NCI-H2081 (cell line): ENCODE results near the gene CREBZF.

Experiments
- DNase-seq, 2 experiments: peaks; one replicate each; lab custom pipeline; 2025; lab: John Stamatoyannopoulos, UW

CREBZF gene, protein sequence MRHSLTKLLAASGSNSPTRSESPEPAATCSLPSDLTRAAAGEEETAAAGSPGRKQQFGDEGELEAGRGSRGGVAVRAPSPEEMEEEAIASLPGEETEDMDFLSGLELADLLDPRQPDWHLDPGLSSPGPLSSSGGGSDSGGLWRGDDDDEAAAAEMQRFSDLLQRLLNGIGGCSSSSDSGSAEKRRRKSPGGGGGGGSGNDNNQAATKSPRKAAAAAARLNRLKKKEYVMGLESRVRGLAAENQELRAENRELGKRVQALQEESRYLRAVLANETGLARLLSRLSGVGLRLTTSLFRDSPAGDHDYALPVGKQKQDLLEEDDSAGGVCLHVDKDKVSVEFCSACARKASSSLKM

DNA sequence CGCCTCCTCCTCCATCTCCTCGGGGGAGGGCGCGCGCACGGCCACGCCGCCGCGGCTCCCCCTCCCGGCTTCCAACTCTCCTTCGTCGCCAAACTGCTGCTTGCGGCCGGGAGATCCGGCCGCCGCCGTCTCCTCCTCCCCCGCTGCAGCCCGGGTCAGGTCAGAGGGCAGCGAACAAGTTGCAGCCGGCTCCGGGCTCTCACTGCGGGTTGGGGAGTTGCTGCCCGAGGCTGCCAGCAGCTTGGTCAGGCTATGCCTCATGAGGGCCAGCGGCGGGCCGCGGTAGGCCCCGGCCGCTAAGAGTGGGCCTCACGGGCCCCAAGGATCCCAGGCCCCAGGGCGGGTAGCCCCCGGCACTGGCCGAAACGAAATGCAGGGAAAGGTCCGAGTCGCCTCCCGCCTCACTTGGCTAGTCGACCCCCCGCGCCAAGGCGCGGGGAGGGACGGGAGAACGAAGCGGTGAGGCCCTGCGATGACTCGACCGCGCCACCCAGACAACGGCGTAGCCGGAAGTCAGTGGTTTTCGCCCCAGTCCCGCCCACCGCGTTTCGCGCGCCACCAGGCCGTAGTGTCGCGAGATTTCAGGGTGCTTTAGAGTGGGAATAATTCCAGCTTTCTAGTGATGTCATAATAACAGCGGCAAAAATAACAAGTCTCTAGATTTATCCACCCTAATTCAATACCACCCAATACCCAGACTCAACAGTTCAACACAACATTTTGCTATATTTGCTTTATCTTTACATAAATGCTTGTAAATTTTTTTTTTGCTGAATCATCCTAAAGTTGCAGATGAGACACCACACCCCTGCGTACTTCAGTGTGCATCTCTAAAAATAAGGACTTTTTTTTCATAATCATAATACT lies at the start of gene CREBZF:
TSS of gene CREBZF (minus strand) at position 515 of the 867 bp plus-strand sequence. CDS start at position 261, 254 bp downstream.
- peak; percentile 92 to 96 for DNase-seq

DNA sequence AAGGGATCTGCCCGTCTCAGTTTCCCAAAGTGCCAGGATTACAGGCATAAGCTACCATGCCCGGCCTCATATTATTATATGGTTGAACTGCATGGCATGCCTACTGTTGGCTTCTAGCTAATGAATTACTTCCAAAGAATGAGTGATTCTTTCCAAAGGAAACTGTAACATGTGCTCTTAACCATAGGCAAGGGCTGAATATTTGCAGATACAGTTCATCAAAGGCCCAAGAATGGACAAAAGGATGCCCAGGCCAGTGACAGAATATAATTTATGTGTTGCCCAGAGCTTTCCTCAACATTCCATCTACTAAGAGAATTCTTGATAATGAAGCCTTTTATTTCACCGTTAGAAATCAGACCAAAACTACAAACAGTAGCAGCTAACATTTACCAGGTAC lies 48.0 kb upstream of the CREBZF start:
- no peak for DNase-seq

- no peak for DNase-seq
These were observed 46.0 kb upstream of the CREBZF start for GRCh38 chr11:85710917-85711316.

DNA sequence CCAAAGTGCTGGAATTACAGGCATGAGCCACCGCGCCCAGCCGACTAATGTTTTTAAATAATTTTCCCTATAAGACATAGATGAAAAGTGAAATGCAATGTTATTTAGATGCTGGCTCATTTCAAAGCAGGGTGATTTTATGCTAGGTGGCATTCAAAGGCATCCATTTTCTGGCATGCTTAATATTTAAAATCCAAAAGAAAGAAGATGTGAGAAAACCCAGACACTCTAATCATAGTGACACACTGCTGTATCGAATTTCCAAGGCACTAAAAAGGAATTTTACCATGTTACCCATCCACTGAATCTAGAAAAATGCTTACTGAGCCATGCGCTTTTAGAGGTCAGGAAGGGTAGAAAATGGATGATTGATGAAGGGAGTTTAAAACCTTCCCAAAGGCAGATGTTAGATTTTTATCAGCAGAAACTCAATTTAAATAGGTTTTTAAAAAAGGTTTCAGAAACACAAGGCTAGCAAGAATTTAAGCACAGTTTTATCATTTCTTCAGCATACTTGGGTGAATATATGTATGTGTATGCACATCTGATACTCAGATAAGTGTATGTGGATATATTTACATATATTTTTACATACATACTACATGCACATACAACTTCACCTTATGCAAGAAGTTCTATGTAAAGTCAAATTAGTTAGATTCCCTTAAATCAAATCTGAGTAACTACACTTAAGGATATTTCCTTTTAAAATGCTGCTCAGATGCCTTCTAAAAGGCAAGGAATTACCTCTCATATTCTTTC lies 45.2 kb upstream of the CREBZF start:
- DNase-seq = no peak

- no peak for DNase-seq
These were observed 40.9 kb upstream of the CREBZF start for GRCh38 chr11:85705800-85706199.

GRCh38 chr11:85704967-85705366 lies 40.0 kb upstream of the CREBZF start:
- DNase-seq = no peak

- no peak for DNase-seq
These were observed 35.2 kb upstream of the CREBZF start for GRCh38 chr11:85699957-85700741.

GRCh38 chr11:85698195-85698594 lies 33.3 kb upstream of the CREBZF start:
- DNase-seq = no peak

DNA sequence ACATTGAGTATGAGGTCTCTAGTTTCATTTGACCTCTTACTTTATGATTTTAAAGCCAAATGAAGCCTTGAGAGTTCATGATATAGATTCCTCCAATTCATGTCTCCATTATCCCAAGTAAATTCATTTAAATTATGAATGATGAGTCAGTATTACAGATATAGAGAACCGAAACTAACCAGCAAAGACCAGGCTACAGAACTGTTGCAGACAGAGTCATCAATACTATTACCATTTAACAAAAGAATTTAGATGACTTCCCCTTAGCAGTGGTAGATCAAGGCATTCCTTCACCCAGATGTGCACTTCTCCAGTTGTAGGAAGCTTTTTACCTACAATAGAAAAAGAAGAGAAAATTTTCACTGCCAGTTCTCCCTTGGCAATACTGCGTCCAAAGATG lies 32.8 kb upstream of the CREBZF start:
- no peak for DNase-seq

GRCh38 chr11:85695546-85695945 lies 30.6 kb upstream of the CREBZF start:
- DNase-seq = no peak

GRCh38 chr11:85694385-85694980 lies 29.6 kb upstream of the CREBZF start:
- peak; percentile 7 to 33 for DNase-seq

GRCh38 chr11:85685820-85686459 lies 21.0 kb upstream of the CREBZF start, which contains the start of gene CCDC89:
Gene CCDC89 (minus strand): TSS chr11:85686195. CDS start chr11:85686130, 65 bp downstream.
- no peak for DNase-seq

DNA sequence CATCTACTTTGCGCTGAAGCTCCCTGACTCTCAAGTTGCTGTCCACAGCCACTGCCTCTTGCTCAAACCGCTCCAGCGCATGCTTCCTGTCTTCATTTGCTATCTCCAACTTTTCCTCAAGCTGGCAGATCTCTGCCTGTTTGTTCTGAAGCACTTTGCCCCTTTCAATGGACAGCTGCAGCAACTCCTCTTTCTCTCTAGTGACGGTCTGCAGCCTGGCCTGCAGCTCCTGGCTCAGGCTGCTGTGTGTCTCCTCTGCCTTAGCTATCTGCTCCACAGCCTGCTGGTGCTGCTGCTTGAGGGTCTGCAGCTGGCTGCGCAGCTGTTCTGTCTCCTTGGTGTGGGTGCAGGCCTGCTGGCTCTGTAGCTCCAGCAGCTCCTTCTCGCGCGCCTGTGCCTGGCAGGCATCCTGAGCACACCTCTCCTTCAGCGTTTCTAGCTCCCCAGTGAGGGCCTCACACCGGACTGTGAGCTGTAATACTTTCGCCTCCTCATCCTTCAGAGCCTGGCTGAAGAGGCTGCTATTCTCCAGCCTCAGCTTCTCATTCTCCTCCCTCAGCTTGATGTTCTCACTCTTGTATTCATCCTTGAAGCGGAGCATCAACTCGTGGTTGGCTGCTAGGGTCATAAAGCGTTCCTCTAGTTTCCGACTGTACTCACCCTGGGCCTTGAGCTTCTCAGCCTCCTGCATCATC lies 20.3 kb upstream of the CREBZF start:
- DNase-seq = no peak

- peak in 1 of 2 experiments; percentile 8 for DNase-seq
These were observed 17.7 kb upstream of the CREBZF start for GRCh38 chr11:85682330-85683305.

DNA sequence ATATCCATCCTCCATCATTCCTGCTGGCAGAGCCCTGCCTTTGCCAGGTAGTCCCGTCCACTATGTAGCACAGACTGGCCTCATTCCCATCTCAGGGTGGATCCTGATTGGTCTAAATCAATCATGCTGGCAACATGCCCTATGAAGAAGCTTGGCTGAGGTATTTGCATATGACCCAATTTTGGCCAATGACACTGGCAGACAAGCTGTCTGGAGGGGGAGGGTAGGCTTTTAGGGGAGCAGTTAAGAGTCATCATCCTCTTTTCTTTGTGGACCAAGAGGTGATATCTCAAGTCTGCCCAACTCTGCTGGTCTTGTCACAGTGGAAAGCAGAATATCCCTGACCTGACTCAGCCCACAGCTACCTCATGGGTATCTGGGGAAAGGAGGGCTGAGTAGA lies 16.0 kb upstream of the CREBZF start:
- no peak for DNase-seq

- DNase-seq = no peak
These were observed 14.6 kb upstream of the CREBZF start for GRCh38 chr11:85679576-85679975.

GRCh38 chr11:85673393-85673792 lies 8.5 kb upstream of the CREBZF start:
- DNase-seq = no peak

- DNase-seq = no peak
These were observed 7.4 kb upstream of the CREBZF start for GRCh38 chr11:85672105-85672902.
